ENCODE measurements around the gene MAP3K10. TPM values are rescaled to one million over a fixed set of nuclear protein-coding genes. Genes with fewer than 3 reads are reported as not detected.

Gene MAP3K10
- polyA plus RNA-seq, 1 of the 3 experiments (the other 2 are of a cell fraction) = 10.7 TPM

- Histone ChIP-seq H3F3A (replicated peaks; ENCODE audit: insufficient read depth) (no peaks in the 10 kb centered on the region), H3K4me2 (no peak overlapping the region), H3K9me3 (no peaks in the 10 kb centered on the region), H3K79me2 (ENCODE audit: insufficient read depth) (peaks cover 8% of the 10 kb centered on the region; the same call in 1 of the 2 replicates), H2AFZ (ENCODE audit: low read depth) (no peak overlapping the region), H3K9ac (no peak overlapping the region), H3K9me2 (no peaks in the 10 kb centered on the region), H3K4me1 (ENCODE audit: control insufficient read depth in 1 of 2, insufficient read depth in 2 of 2, low read depth in 1 of 2, low read length in 1 of 2) (no peaks in the 10 kb centered on the region), H3K27ac (ENCODE audit: low read depth in 2 of 2, low read length in 1 of 2) (no peak overlapping the region), H3K4me3 (ENCODE audit: low read depth in 2 of 2, low read length in 1 of 2) (no peak overlapping the region), H3K36me3 (replicated peaks in 1 of 2; ENCODE audit: control insufficient read depth in 1 of 2, insufficient read depth in 2 of 2, low read length in 1 of 2) (peaks cover 3 to 63% of the 10 kb centered on the region in 2 experiments), H3K27me3 (ENCODE audit: insufficient read depth) (no peaks in the 10 kb centered on the region), H4K20me1 (ENCODE audit: insufficient read depth) (no peaks in the 10 kb centered on the region)
- CTCF ChIA-PET = interaction anchor here (1.1 kb wide), 1 partner anchor 9 kb away, joined by 3 read pairs; no protein-coding TSS in a partner anchor
- POLR2A ChIA-PET = no interaction called here
- 88% methylated on average over 8 of the region's 9 CpGs for WGBS (ENCODE audit: low lambda C conversion rate)
- TF ChIP-seq RAD21 (IDR thresholded peaks at IDR 0.05; ENCODE audit: low read length) (no peak), TEAD4 (IDR thresholded peaks at IDR 0.05; ENCODE audit: borderline replicate concordance, insufficient read depth) (no peak), POLR2AphosphoS5 (IDR thresholded peaks at IDR 0.05; ENCODE audit: low read depth, low read length) (no peak), SIN3A (IDR thresholded peaks at IDR 0.05; ENCODE audit: borderline replicate concordance, low read depth, low read length) (no peak), MEF2A (IDR thresholded peaks at IDR 0.05; ENCODE audit: borderline replicate concordance, low read depth) (no peak), IRF3 (IDR thresholded peaks at IDR 0.05; ENCODE audit: low read depth, low read length) (no peak), SMC3 (IDR thresholded peaks at IDR 0.05; ENCODE audit: low read depth, low read length) (no peak), FOSL2 (IDR thresholded peaks at IDR 0.05; ENCODE audit: borderline replicate concordance, low read depth) (no peak), EP300 (IDR thresholded peaks at IDR 0.05; ENCODE audit: borderline replicate concordance in 1 of 2, low read depth in 1 of 2, low read length in 1 of 2) (no peak), ZBTB33 (IDR thresholded peaks at IDR 0.05; ENCODE audit: borderline replicate concordance, low read depth) (no peak), NRF1 (IDR thresholded peaks at IDR 0.05; ENCODE audit: low read depth, low read length) (no peak), CTCF (IDR thresholded peaks at IDR 0.05) (no peak), NFIC (IDR thresholded peaks at IDR 0.05; ENCODE audit: borderline replicate concordance) (no peak), RCOR1 (IDR thresholded peaks at IDR 0.05; ENCODE audit: low read length) (no peak), MAX (IDR thresholded peaks at IDR 0.05; ENCODE audit: low read depth) (no peak), GABPA (IDR thresholded peaks at IDR 0.05; ENCODE audit: low read depth) (no peak), REST (IDR thresholded peaks at IDR 0.05; ENCODE audit: low read depth, low read length) (no peak), GATA2 (CRISPR knock-in tag; IDR thresholded peaks at IDR 0.05) (no peak), FOXM1 (IDR thresholded peaks at IDR 0.05; ENCODE audit: low read depth) (no peak)
- no peak for DNase-seq
These were observed 47.5 kb downstream of the MAP3K10 start for GRCh38 chr19:40238775-40239174.

All from SK-N-SH (cell line).